Measurements from ENCODE around the gene MAML3.

The MAML3 gene

DNA sequence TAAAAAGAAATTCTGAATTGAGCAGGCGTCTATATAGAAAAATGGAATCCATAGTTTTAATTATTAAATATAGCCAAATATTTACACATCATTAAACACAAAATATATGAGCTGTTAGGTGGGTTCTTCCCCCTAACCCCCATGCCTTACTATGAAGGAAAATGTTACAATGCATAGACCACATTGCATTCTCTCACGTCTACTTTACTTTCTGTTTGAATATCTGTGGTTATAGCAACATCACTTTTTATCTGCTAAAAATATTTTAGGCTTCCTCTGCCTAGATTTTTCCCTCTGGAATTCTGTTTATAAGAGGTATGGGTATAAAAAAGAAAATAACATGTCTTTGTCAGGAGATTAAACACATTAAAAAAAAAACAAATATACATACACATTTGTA lies 73.1 kb downstream of the MAML3 start:
- DNase-seq (ENCODE audit: insufficient read length, low spot score) (no peak), FAIRE-seq (no peak)
- no peak for TF ChIP-seq POLR2A (IDR thresholded peaks at IDR 0.05; ENCODE audit: low read depth, low read length)

- no peak for FAIRE-seq
- DNase-seq (ENCODE audit: insufficient read length, low spot score): no peak
- no peak for TF ChIP-seq POLR2A (IDR thresholded peaks at IDR 0.05; ENCODE audit: low read depth, low read length)
Measured at GRCh38 chr4:140078366-140078765, 75.6 kb downstream of the MAML3 start.

GRCh38 chr4:140076307-140076706 lies 77.7 kb downstream of the MAML3 start:
- DNase-seq (ENCODE audit: insufficient read length, low spot score): no peak
- no peak for TF ChIP-seq POLR2A (IDR thresholded peaks at IDR 0.05; ENCODE audit: low read depth, low read length)
- no peak for FAIRE-seq

GRCh38 chr4:140071806-140072205 lies 82.2 kb downstream of the MAML3 start:
- TF ChIP-seq POLR2A (IDR thresholded peaks at IDR 0.05; ENCODE audit: low read depth, low read length): no peak
- no peak for FAIRE-seq
- no peak for DNase-seq (ENCODE audit: insufficient read length, low spot score)

GRCh38 chr4:140070973-140071372 lies 83.0 kb downstream of the MAML3 start:
- DNase-seq (ENCODE audit: insufficient read length, low spot score): no peak
- no peak for FAIRE-seq
- TF ChIP-seq POLR2A (IDR thresholded peaks at IDR 0.05; ENCODE audit: low read depth, low read length): no peak

GRCh38 chr4:140070366-140070765 lies 83.6 kb downstream of the MAML3 start:
- no peak for TF ChIP-seq POLR2A (IDR thresholded peaks at IDR 0.05; ENCODE audit: low read depth, low read length)
- FAIRE-seq (no peak), DNase-seq (ENCODE audit: insufficient read length, low spot score) (no peak)

DNA sequence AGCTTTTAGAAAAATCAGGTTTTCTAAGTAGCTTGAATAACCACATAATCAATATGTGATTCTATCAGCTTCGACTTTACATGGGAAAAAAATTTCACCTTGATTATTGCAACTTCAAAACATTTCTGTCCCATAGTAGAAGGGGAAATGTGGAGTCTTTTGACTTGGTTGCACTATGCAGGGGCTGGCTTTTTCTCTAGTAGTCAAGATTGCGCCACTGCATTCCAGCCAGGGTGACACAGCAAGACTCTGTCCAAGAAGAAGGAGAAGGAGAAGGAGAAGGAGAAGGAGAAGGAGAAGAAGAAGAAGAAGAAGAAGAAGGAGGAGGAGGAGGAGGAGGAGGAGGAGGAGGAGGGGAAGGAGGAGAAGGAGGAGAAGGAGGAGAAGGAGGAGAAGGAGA lies 84.9 kb downstream of the MAML3 start:
- DNase-seq (ENCODE audit: insufficient read length, low spot score) (no peak), FAIRE-seq (no peak)
- no peak for TF ChIP-seq POLR2A (IDR thresholded peaks at IDR 0.05; ENCODE audit: low read depth, low read length)

GRCh38 chr4:140068271-140068670 lies 85.7 kb downstream of the MAML3 start:
- TF ChIP-seq POLR2A (IDR thresholded peaks at IDR 0.05; ENCODE audit: low read depth, low read length): no peak
- DNase-seq (ENCODE audit: insufficient read length, low spot score): no peak
- no peak for FAIRE-seq

DNA sequence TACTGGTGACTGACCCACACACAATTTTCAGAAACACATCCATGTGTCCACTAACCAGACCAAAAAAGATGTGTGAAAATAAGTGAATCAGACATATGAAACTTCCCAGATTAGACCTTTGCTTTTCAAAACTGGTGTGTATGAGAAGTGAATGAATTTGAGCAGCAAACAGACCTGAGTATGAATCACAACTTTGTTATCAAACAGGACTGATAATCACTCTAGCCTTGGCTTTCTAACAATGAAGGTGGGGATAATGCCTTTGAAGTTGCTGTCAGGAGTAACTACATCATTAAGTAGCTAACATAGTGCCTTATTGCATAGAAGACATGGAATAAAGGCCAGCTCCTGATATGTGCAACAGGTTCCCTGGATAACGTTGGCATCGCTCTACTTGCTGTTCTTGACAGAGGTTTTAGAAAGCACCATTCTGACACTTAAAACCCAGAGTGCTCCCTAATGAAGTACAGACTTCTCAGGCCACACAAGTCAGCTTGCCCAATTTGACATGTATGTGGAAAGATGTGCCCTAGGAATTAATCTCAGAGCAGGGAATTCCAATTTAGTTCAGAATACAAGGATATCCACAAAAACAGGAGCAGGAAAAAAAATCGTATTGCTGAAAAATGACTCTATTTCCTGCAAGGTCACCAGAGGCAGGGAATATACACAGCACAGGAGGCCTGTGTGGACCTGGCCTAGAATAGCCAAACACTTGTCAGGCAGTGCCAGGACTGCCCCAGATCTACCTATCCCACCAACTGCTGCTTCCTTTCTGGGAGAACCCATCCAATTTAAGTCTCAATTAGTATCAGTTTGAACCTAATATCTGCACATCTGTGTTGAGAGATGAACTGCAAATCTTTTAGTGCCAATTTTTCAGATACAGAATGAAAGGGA lies 87.7 kb downstream of the MAML3 start:
- TF ChIP-seq POLR2A (IDR thresholded peaks at IDR 0.05; ENCODE audit: low read depth, low read length): no peak
- DNase-seq (ENCODE audit: insufficient read length, low spot score) (no peak), FAIRE-seq (no peak)

DNA sequence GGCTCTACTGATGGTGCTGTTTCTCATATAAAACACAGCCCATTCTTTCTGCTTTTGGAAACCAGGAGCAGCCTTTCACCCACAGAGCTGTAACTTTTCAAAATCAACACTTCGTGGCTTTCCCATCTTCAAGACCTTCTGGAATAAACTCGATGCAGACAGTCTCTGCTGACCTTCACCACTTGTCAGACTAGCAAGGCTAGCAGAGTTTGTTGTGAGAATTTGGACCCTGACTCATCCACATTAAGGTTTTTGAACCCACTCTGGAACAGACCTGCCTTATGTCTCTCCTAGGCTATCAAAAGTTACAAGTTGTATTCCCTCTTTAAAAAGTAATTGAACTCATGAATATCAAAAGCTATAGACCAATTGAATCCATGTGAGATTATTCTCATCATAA lies 88.6 kb downstream of the MAML3 start:
- DNase-seq (ENCODE audit: insufficient read length, low spot score) (no peak), FAIRE-seq (no peak)
- no peak for TF ChIP-seq POLR2A (IDR thresholded peaks at IDR 0.05; ENCODE audit: low read depth, low read length)

DNA sequence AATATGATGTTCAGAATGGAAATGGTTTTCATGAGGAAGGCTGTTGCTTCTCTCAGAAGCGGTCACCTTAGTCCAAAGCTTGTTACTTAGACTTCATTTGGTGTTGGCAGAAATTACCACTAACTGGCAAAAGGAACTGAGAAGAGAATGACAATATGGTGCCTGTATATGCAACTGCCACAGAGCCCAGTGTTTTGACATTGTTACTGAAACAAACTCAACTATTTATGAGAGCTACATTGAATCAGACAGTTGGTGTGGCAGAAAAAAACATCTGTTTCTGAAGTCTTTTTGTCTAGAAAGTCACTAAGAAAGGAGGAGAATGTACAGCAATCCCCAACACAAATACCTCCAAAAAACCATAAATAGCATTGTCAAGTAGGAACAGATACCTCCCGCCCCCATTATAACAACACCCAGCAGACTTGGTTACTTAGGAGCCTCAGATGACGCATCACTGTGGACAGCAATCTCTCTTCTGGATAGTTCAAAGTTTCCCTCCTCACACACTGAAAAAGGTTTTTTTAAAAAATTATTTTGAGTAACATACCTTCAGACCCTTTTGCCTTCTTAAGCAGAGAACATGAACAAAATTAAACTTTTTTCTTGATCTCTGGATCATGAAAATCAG lies 92.2 kb downstream of the MAML3 start:
- FAIRE-seq (no peak), DNase-seq (ENCODE audit: insufficient read length, low spot score) (no peak)
- TF ChIP-seq POLR2A (IDR thresholded peaks at IDR 0.05; ENCODE audit: low read depth, low read length): no peak

DNA sequence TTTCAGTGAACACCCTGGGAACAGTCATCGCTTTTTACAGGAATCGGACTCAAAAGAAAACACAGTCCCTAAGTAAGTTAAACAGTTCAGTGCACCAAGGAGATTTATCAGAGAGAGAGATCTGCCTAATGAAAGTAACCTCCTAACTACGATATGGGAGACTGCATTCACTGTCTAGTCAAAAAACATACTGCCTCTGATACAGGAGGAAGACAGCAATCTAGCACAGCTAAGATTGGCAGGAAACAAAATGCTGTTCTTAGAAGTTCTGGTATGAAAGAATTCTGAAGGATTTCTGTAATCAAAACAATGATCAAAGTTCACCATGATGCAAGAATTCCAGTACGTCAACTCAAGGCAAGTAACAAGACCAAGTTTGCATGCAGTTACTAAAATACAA lies 92.8 kb downstream of the MAML3 start:
- no peak for DNase-seq (ENCODE audit: insufficient read length, low spot score)
- TF ChIP-seq POLR2A (IDR thresholded peaks at IDR 0.05; ENCODE audit: low read depth, low read length): no peak
- no peak for FAIRE-seq

- no peak for DNase-seq (ENCODE audit: insufficient read length, low spot score)
- TF ChIP-seq POLR2A (IDR thresholded peaks at IDR 0.05; ENCODE audit: low read depth, low read length): no peak
- FAIRE-seq: no peak
Measured at GRCh38 chr4:140059159-140059558, 94.8 kb downstream of the MAML3 start.

DNA sequence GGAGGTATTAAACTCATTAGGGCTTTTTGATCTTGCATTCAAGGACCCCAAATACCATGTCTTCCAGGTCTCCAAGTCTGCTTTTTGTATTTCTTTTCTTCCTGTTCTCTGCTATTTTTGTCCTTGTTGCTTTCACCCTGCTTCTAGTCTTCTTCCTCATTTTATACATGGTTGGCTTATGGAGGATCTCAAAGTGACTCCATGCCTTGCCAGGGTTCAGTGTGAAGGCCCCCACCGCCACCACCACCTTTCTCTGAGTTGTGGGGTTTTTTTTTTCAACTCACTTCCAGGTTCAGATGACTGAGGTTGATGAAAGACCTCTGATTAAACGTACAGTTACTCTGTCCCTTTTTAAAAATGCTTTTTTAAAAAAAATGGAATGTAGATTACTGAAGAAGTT lies 96.3 kb downstream of the MAML3 start:
- no peak for TF ChIP-seq POLR2A (IDR thresholded peaks at IDR 0.05; ENCODE audit: low read depth, low read length)
- no peak for FAIRE-seq
- no peak for DNase-seq (ENCODE audit: insufficient read length, low spot score)

DNA sequence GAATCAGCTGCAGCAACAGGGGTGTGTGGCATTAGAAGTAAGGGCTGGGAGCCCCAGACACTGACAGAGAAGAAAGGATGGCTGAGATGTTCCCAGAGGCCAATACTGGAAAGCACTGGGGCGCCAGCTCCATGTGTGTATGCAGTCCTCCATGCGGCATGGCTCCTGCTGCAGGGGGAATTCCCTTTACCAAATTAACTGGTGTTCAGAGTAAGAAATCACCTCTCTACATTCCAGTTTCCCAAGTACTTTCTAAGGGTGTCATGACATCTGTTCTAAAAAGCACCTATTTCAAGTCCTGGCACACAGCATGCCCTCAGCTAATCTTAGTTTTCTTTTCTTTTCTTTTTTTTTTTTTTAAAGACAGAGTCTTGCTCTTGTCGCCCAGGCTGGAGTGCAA lies 98.0 kb downstream of the MAML3 start:
- FAIRE-seq (no peak), DNase-seq (ENCODE audit: insufficient read length, low spot score) (no peak)
- no peak for TF ChIP-seq POLR2A (IDR thresholded peaks at IDR 0.05; ENCODE audit: low read depth, low read length)
